Panc1 (cell line): ENCODE results near the gene GLI3. TPM values are rescaled to one million over a fixed set of nuclear protein-coding genes. Genes with fewer than 3 reads are reported as not detected.

Experiments used
- ATAC-seq: fragments of 200-7000 bp; cut with Tn5 transposase; 2 replicates; pipeline ENCODE4 v1.9.1; 2020; ENCODE audit warnings: mild to moderate bottlenecking, moderate library complexity
- BruUV-seq: library from RNA; stranded (reverse); fragments of 400-500 nt; replicated peaks from 2 replicates; lab custom pipeline; 2021; lab: Mats Ljungman, UMichigan
- CTCF ChIA-PET: fragments of 300-600 bp; sonication (Branson Sonifier 250); formaldehyde crosslinking; loops from one replicate; lab custom pipeline; 2022; ENCODE audit warnings: antibody characterized with exemption; lab: Charles Lee
- POLR2A ChIA-PET: fragments of 300-600 bp; sonication (Branson Sonifier 250); formaldehyde crosslinking; loops from one replicate; lab custom pipeline; 2022; ENCODE audit warnings: antibody characterized with exemption; lab: Charles Lee
- DNase-seq: peaks from one replicate; pipeline ENCODE4 v3.0.0-alpha.2; 2010; ENCODE audit warnings: low read depth, low spot score
- H3K27ac ChIP-seq: 2 replicates; pipeline ENCODE4 v1.5.1; 2011; ENCODE audit warnings: mild to moderate bottlenecking, low read length, inconsistent platforms
- H3K27me3 ChIP-seq: fragments of 200-500 bp; sonication (Bioruptor generic); 2 replicates; pipeline ENCODE4 v1.6.0; 2014; ENCODE audit warnings: low read length, inconsistent platforms; ENCODE audit not compliant: control insufficient read depth, insufficient read depth
- H3K36me3 ChIP-seq: fragments of 200-500 bp; sonication (Bioruptor generic); 2 replicates; pipeline ENCODE4 v1.5.1; 2014; ENCODE audit warnings: inconsistent platforms, mild to moderate bottlenecking, low read length, moderate library complexity; ENCODE audit not compliant: control insufficient read depth, insufficient read depth
- H3K4me1 ChIP-seq: 2 replicates; pipeline ENCODE4 v1.5.1; 2011; ENCODE audit warnings: inconsistent platforms, mild to moderate bottlenecking, low read length, moderate library complexity; ENCODE audit not compliant: control insufficient read depth, insufficient read depth
- H3K4me3 ChIP-seq, 2 experiments: 2 replicates each; pipeline ENCODE4 v1.5.1; 2011 to 2012; ENCODE audit warnings: low read depth in 2 of 2, low read length in 2 of 2, mild to moderate bottlenecking in 2 of 2, inconsistent platforms in 1 of 2, moderate library complexity in 1 of 2
- H3K9me3 ChIP-seq: fragments of 200-500 bp; sonication (Bioruptor generic); 2 replicates; pipeline ENCODE4 v1.5.1; 2014; ENCODE audit warnings: low read depth, mild to moderate bottlenecking, inconsistent platforms, low read length, moderate library complexity; ENCODE audit not compliant: control insufficient read depth, insufficient read depth
- POLR2AphosphoS5 ChIP-seq: IDR thresholded peaks from 2 replicates; pipeline ENCODE4 v1.6.1; 2012; ENCODE audit warnings: mild to moderate bottlenecking, low read depth, low read length, moderate library complexity
- REST ChIP-seq, 2 experiments: IDR thresholded peaks; 2 replicates each; pipeline ENCODE4 v1.6.1; 2011 to 2012; ENCODE audit warnings: low read depth in 2 of 2, control low read depth in 1 of 2, low read length in 1 of 2, mild to moderate bottlenecking in 1 of 2, moderate library complexity in 1 of 2; ENCODE audit not compliant: insufficient read depth in 1 of 2
- SIN3A ChIP-seq: IDR thresholded peaks from 2 replicates; pipeline ENCODE4 v1.6.1; 2012; ENCODE audit warnings: low read depth, mild to moderate bottlenecking, low read length, moderate library complexity, borderline replicate concordance; ENCODE audit not compliant: insufficient read depth
- TCF7L2 ChIP-seq: IDR thresholded peaks from 2 replicates; pipeline ENCODE4 v1.6.1; 2011; ENCODE audit warnings: mild to moderate bottlenecking, low read depth, low read length, inconsistent platforms
- in situ Hi-C: cut with HindIII; loops from 2 replicates; pipeline ENCODE4 v1.10.0; 2016; ENCODE audit warnings: low sequenced_read_pairs, low pct_unique_long_range_greater_than_20kb
- intact Hi-C: fragments of 100-400 bp; cut with micrococcal nuclease; formaldehyde crosslinking; loops from one replicate; pipeline ENCODE4 v1.10.0; 2022; ENCODE audit not compliant: unreplicated experiment
- total RNA-seq: library from RNA; stranded (reverse); gene quantifications from one replicate; pipeline ENCODE4 v1.2.1, GENCODE V29; 2021; ENCODE audit not compliant: unreplicated experiment
- TF ChIP-seq, protein P1 (sequence below): fragments of 450-650 bp; IDR thresholded peaks from 2 replicates; pipeline ENCODE4 v1.5.1; 2017; ENCODE audit warnings: mild to moderate bottlenecking

The GLI3 gene
- total RNA-seq, 1 experiment from 2014 or later, result 3.7 TPM

DNA sequence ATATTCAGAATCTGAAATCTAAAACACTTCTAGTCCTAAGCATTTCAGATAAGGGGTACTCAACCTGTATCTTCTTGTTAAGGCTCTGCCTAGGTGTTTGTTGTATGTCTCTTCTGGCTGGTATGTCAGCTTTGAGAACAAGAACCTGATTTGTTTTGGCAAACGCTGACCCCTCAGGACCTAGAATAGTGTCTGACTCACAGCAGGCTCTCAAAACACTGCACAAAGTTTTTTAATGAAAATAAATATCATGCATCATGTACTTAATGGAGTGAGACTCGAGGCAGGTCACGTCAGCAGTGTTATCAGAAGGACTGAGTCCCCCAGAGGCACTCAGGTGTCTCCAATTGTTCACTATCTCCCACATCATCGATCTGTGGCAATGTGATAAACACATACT is 99.1 kb downstream of the GLI3 start:
- in situ Hi-C loops (no loop called here), intact Hi-C loops (no loop called here)
- Histone ChIP-seq H3K27ac (no peak overlapping the region), H3K36me3 (no peaks in the 10 kb centered on the region), H3K27me3 (no peaks in the 10 kb centered on the region), H3K4me3 (no peak overlapping the region), H3K9me3 (no peaks in the 10 kb centered on the region), H3K4me1 (no peaks in the 10 kb centered on the region)
- TF ChIP-seq TCF7L2, result no peak
- TF ChIP-seq REST (IDR thresholded peaks at IDR 0.05; ENCODE audit: insufficient read depth in 1 of 2, low read depth in 2 of 2, low read length in 1 of 2), result no peak
- TF ChIP-seq, protein P1, sequence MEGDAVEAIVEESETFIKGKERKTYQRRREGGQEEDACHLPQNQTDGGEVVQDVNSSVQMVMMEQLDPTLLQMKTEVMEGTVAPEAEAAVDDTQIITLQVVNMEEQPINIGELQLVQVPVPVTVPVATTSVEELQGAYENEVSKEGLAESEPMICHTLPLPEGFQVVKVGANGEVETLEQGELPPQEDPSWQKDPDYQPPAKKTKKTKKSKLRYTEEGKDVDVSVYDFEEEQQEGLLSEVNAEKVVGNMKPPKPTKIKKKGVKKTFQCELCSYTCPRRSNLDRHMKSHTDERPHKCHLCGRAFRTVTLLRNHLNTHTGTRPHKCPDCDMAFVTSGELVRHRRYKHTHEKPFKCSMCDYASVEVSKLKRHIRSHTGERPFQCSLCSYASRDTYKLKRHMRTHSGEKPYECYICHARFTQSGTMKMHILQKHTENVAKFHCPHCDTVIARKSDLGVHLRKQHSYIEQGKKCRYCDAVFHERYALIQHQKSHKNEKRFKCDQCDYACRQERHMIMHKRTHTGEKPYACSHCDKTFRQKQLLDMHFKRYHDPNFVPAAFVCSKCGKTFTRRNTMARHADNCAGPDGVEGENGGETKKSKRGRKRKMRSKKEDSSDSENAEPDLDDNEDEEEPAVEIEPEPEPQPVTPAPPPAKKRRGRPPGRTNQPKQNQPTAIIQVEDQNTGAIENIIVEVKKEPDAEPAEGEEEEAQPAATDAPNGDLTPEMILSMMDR, result no peak
- TF ChIP-seq POLR2AphosphoS5, result no peak
- ChIA-PET POLR2A (no interaction called here), CTCF (no interaction called here)
- no TSS peak for BruUV-seq
- DNase-seq, result no peak
- no peak for ATAC-seq

DNA sequence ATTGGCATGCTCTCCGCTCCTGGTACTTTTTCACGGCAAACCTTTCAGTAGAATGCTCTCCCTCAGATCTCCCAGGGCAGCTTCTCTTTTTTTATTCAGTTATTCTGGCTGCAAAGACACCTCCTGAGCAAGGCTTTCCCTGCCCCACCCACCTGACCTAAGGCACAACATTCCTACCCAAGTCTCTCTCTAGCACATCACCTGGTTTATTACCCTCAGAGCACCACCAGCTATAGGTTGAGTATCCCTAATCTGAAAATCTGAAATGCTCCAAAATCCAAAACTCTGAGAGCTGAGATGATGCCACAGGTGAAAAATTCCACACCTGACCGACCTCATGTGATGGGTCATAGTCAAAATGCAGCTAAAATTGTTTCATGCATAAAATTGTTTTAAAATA is 99.6 kb downstream of the GLI3 start:
- ChIA-PET POLR2A (no interaction called here), CTCF (no interaction called here)
- TF ChIP-seq POLR2AphosphoS5, result no peak
- no peak for TF ChIP-seq REST (IDR thresholded peaks at IDR 0.05; ENCODE audit: insufficient read depth in 1 of 2, low read depth in 2 of 2, low read length in 1 of 2)
- no peak for TF ChIP-seq SIN3A
- TF ChIP-seq TCF7L2, result no peak
- TF ChIP-seq, protein P1, result no peak
- Histone ChIP-seq H3K4me1 (no peaks in the 10 kb centered on the region), H3K4me3 (no peak overlapping the region), H3K9me3 (no peaks in the 10 kb centered on the region), H3K27ac (no peak overlapping the region), H3K27me3 (no peaks in the 10 kb centered on the region), H3K36me3 (no peaks in the 10 kb centered on the region)
- DNase-seq (no peak), ATAC-seq (no peak)
- in situ Hi-C loops, result no loop called here
- no TSS peak for BruUV-seq
- intact Hi-C loops, result no loop called here
